ENCODE results near the gene CAP1. TPM values are rescaled to one million over a fixed set of nuclear protein-coding genes. Genes with fewer than 3 reads are reported as not detected.
"Not testable (repeated sequence)": the region's sequence is repeated elsewhere in the genome, so short reads cannot be mapped to it uniquely, and the experiment has no call there.

CAP1 gene
- total RNA-seq, 2 experiments from 2014 or later, result 527 to 553 TPM

DNA sequence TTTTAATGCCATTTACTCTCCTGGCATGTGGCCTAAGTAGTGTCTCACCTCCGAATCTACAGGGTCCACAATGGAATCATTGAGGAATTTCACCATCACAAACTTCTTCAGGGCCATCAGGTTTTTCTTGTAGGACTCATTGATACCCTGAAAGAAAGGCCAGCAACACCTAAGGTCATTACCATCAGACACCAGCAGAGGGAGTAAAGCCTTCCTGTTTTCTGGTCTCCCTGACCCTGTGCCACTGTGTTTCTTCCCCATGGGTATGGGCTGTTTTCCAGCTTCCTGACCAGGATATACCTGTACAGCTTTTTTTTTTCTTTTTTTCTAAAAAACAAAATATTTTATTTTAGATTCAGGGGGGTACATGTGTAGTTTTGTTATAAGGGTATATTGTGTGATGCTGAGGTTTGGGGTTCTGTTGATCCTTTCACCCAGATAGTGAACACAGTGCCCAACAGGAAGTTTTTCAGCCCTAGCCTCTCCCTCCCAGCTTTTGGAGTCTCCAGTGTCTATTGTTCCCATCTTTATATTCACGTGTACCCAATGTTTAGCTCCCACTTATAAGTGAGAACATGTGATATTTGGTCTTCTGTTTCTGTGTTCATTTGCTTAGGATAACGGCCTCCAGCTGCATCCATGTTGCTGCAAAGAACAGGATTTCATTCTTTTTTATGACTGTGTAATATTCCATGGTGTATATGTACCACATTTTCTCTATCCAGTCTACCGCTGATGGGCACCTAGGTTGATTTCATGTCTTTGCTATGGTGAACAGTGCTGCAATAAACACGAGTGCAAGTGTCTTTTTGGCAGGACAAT, 38.2 kb downstream of the CAP1 start:
- intact Hi-C loops (cut with DNase I, micrococcal nuclease), result loop anchor here (1.0 kb wide), 1 partner anchor 260 kb away; no protein-coding TSS in a partner anchor
- POLR2A ChIA-PET, result no interaction called here
- Mint-ChIP-seq H3K36me3 (ENCODE audit: low read depth) (peaks cover 36% of the 10 kb centered on the region), H3K9me3 (ENCODE audit: low read depth) (no peaks in the 10 kb centered on the region), H3K27ac (peak overlapping the region; percentile 70), H3K27me3 (no peaks in the 10 kb centered on the region), H3K4me3 (no peak overlapping the region), H3K4me1 (peaks cover 13% of the 10 kb centered on the region)
- peak; percentile 82 for ATAC-seq
- DNase-seq, result peak; percentile 61
- CTCF ChIA-PET, result interaction anchor here (0.6 to 3.3 kb wide), 14 partner anchors 10 to 914 kb away, joined by 3 to 20 read pairs (median 3); no protein-coding TSS in a partner anchor

DNA sequence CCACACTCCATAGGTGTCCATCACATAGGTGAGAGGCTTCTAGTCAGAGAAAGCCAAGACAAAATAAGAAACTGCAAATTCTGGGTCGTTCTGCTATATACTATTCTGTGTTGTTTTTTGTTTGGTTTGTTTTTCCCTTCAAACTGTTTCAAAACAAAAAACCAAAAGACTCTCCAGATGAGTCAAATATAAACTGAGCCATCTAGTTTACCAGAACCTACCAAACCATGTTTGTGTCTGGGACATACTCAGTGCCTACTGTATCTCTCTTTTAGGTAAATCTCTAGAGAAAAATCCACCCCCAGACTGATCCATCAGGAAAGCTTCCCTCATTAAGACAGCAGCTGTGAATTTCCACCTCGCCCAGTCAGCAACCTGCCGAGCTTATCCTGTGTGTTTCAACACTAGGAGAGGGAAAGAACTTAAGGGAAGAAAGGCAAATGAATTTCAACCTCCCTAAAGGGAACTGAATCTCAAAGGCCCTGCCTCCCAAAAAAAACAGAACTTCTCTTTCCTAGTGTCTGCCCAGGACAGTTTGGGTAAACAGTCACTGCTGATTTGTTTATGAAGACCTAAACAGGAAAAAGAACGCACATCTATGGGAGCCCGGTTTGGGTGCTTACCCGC, 39.4 kb downstream of the CAP1 start:
- intact Hi-C loops (cut with DNase I, micrococcal nuclease), result loop anchor here in 1 of 2 experiments (5.0 kb wide), 1 partner anchor 332 kb away; no protein-coding TSS in a partner anchor
- peaks cover 11% of the 10 kb centered on the region for H3K4me1 Mint-ChIP-seq
- ChIA-PET POLR2A (no interaction called here), CTCF (interaction anchor here (0.6 to 3.1 kb wide), 5 partner anchors 9 to 259 kb away, joined by 3 to 20 read pairs (median 3); no protein-coding TSS in a partner anchor)
- no peaks in the 10 kb centered on the region for H3K9me3 Mint-ChIP-seq (ENCODE audit: low read depth)
- DNase-seq (no peak), ATAC-seq (no peak)
- H3K36me3 Mint-ChIP-seq (ENCODE audit: low read depth), result peaks cover 41% of the 10 kb centered on the region
- no peak overlapping the region for H3K4me3 Mint-ChIP-seq
- H3K27me3 Mint-ChIP-seq, result no peaks in the 10 kb centered on the region
- H3K27ac Mint-ChIP-seq, result peak overlapping the region; percentile 37

DNA sequence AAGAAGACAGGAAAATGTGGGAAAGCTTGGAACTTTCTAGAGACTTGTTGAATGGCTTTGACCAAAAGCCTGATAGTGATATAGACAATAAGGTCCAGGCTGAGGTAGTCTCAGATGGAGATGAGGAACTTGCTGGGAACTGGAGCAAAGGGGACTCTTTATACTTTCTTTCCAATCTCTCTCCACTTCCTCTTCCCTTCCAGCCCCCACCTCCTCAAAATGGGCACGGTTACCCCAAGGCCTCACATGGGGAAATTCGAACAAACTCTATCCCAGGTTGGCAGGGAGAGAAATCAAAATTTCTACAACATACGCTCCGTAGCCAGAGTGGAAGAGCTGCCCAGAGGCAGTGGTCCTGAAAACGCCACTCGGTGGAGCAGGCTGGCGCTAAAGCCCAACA, 41.3 kb downstream of the CAP1 start:
- ChIA-PET POLR2A (no interaction called here), CTCF (interaction anchor here (0.6 to 6.1 kb wide), 3 partner anchors 62 to 458 kb away, joined by 3 to 37 read pairs (median 3); no protein-coding TSS in a partner anchor)
- no peak for DNase-seq
- H3K27me3 Mint-ChIP-seq, result no peaks in the 10 kb centered on the region
- no peak overlapping the region for H3K27ac Mint-ChIP-seq
- H3K4me1 Mint-ChIP-seq, result peaks cover 11% of the 10 kb centered on the region
- H3K4me3 Mint-ChIP-seq, result no peak overlapping the region
- H3K9me3 Mint-ChIP-seq (ENCODE audit: low read depth), result no peaks in the 10 kb centered on the region
- peaks cover 44% of the 10 kb centered on the region for H3K36me3 Mint-ChIP-seq (ENCODE audit: low read depth)
- no peak for ATAC-seq
- intact Hi-C loops (cut with DNase I, micrococcal nuclease), result loop anchor here in 1 of 2 experiments (5.0 kb wide), 1 partner anchor 330 kb away; no protein-coding TSS in a partner anchor

DNA sequence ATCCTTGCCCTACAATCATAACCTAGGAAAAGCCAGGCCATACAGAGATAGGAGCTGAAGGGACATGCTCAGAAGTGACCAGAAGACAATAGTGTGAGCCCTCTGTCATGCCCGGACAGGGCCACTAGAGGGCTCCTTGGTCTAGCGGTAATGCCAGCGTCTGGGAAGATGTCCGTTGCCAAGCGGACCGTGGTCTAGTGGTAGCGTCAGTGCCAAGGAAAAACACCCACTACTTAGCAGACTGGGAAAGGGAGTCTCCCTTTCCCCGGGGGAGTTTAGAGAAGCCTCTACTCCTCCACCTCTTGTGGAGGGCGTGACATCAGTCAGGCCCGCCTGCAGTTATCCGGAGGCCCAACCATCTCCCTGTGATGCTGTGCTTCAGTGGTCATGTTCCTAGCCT, 44.2 kb downstream of the CAP1 start:
- H3K27me3 Mint-ChIP-seq; ATAC-seq; H3K9me3 Mint-ChIP-seq (ENCODE audit: low read depth); H3K4me3 Mint-ChIP-seq; H3K27ac Mint-ChIP-seq; H3K4me1 Mint-ChIP-seq; POLR2A ChIA-PET: not testable (repeated sequence)
- peaks cover 42% of the 10 kb centered on the region for H3K36me3 Mint-ChIP-seq (ENCODE audit: low read depth)
- CTCF ChIA-PET, result interaction anchor here (0.6 to 6.1 kb wide), 9 partner anchors 10 to 279 kb away, joined by 3 to 37 read pairs (median 5); no protein-coding TSS in a partner anchor
- peak; percentile 64 for DNase-seq
- intact Hi-C loops (cut with DNase I, micrococcal nuclease), result loop anchor here in 1 of 2 experiments (5.0 kb wide), 1 partner anchor 328 kb away; no protein-coding TSS in a partner anchor

DNA sequence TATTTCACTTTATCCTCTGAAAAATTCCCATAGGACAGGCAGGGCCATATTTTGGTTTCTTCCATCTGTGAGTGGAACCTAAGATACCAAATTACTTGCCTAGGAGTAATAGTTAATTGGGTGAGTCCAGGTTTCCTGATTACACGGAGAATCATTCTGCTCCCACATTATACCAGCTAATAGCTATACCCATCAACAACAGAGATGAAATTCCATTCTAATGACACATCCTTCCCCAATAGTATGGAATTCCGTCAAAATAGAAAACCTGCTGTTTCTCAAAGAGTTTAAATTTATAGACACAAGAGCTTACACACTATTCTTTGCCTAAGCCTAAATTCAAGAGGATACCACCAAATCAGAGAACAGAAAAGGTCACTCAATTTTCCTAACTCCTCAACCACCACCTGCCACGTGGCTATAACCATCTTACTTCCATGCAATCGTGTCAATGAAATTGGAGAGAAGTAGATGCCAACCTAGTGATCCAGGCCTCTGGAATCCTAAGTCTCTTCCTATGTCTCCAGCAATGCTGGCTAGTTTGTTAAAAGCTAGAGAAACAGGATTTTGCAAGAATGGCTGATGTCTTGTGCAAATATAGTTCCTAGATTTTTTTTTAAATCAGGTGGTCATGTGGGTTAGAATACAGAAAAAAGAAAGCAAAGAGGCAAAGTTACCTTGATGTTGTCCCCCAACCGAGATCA, 50.3 kb downstream of the CAP1 start:
- H3K27me3 Mint-ChIP-seq, result no peaks in the 10 kb centered on the region
- ChIA-PET POLR2A (interaction anchor here (0.6 to 0.7 kb wide), 3 partner anchors 142 to 287 kb away, joined by 3 to 5 read pairs (median 3); no protein-coding TSS in a partner anchor), CTCF (interaction anchor here (0.6 to 1.9 kb wide), 5 partner anchors 12 to 1548 kb away, joined by 3 to 9 read pairs (median 3); no protein-coding TSS in a partner anchor)
- peaks cover 20% of the 10 kb centered on the region for H3K4me1 Mint-ChIP-seq
- no peak overlapping the region for H3K4me3 Mint-ChIP-seq
- no peaks in the 10 kb centered on the region for H3K9me3 Mint-ChIP-seq (ENCODE audit: low read depth)
- peaks cover 49% of the 10 kb centered on the region for H3K36me3 Mint-ChIP-seq (ENCODE audit: low read depth)
- H3K27ac Mint-ChIP-seq, result no peak overlapping the region
- no peak for ATAC-seq
- DNase-seq, result no peak
- intact Hi-C loops (cut with DNase I, micrococcal nuclease), result no loop called here

DNA sequence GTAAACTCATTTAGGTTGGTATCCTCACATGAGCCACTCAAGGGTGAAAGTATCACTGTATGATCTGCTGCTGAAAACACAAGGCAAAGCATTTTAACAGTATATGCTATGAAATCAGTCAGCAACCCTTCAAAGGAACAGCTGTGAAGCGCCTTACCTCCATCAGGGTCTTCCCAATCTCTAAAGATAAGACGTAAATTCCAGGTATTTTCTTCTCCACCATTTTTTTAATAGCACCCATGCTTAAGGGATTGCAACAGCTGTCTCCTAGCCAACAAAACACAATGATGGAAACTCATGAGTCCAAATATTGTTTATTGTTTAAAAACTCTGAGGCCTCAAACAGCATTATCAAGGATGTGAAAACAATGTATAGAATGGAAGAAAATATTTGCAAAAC, 51.7 kb downstream of the CAP1 start:
- intact Hi-C loops (cut with DNase I, micrococcal nuclease), result no loop called here
- H3K9me3 Mint-ChIP-seq (ENCODE audit: low read depth), result no peaks in the 10 kb centered on the region
- ChIA-PET POLR2A (interaction anchor here (0.7 kb wide), 1 partner anchor 46 kb away, joined by 5 read pairs; no protein-coding TSS in a partner anchor), CTCF (interaction anchor here (1.5 to 1.9 kb wide), 2 partner anchors 14 to 60 kb away, joined by 4 to 9 read pairs; no protein-coding TSS in a partner anchor)
- DNase-seq, result no peak
- H3K27ac Mint-ChIP-seq, result no peak overlapping the region
- H3K4me1 Mint-ChIP-seq, result peaks cover 31% of the 10 kb centered on the region
- no peak overlapping the region for H3K4me3 Mint-ChIP-seq
- H3K36me3 Mint-ChIP-seq (ENCODE audit: low read depth), result peaks cover 41% of the 10 kb centered on the region
- H3K27me3 Mint-ChIP-seq, result no peaks in the 10 kb centered on the region
- no peak for ATAC-seq

DNA sequence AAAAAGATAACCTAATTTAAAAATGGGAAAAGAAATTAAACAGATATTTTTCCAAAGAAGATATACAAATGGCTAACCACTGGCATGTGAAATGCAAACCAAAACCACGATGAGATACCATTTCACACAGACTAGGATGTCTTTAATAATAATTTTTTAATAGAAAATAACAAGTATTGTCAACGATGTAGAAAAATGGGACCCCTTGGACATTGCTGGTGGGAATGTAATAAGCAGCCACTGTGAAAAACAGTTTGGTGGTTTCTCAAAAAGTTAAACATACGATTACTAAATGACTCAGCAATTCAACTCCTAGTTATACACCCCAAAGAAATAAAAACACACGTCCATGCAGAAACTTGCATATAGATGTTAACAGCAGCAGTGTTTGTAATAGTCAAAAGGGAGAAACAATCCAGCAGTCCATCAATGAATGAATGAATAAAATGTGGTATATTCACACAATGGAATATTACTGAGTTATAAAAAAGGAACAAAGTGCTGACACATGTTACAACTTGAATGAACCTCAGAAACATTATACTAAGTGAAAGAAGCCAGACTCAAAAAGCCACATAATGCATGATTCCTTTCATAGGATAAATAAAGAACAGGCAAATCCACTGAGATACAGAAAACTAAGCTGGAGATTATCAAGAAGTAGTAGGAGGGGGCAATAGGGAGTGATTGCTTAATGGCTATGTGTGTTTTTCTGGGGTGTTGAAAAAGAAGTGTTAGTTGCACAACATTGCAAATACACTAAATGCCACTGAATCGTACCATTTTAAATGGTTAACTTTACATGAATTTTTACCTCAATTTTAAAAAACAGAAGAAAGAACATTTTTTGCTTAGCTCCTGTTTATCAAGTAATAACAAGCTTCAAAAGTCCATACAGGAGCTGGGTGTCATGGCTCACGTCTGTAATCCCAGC, 52.4 kb downstream of the CAP1 start:
- Mint-ChIP-seq H3K27ac (no peak overlapping the region), H3K9me3 (ENCODE audit: low read depth) (no peaks in the 10 kb centered on the region), H3K4me3 (no peak overlapping the region), H3K27me3 (no peaks in the 10 kb centered on the region), H3K36me3 (ENCODE audit: low read depth) (peaks cover 38% of the 10 kb centered on the region), H3K4me1 (peaks cover 37% of the 10 kb centered on the region)
- CTCF ChIA-PET, result interaction anchor here (0.7 kb wide), 1 partner anchor 33 kb away, joined by 3 read pairs; no protein-coding TSS in a partner anchor
- POLR2A ChIA-PET, result no interaction called here
- DNase-seq (no peak), ATAC-seq (no peak)
- intact Hi-C loops (cut with DNase I, micrococcal nuclease), result no loop called here

DNA sequence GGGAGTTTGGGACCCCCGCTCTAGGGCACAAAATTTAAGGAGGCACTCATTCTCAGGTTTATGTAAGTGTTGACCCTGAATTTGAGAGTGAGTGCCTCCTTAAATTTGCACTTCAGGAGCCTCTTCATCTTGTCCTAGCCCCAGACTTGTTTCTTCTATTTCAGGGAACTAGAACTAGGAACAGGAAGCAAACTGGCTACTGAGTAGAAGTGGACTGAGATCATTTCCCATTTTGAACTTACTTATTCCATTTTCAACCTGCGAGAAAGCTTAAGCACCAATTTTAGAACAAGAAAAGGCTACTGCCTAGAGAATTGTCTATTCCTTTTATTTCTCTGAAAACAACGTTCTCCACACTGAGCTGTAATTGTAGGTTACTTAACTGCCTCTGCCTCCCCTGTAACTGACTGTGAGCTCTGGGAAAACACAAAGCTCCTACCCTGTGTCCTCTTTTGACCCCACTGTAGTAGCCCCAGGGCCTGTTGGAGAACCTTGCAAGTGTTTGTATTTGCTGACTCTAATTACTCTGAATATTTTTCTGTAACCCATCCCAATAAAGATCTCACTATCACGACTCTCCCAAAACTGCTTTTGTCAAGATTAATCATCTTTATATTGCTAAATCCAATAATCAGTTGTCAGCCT, 54.1 kb downstream of the CAP1 start:
- intact Hi-C loops (cut with DNase I, micrococcal nuclease), result no loop called here
- H3K36me3 Mint-ChIP-seq (ENCODE audit: low read depth), result peaks cover 29% of the 10 kb centered on the region
- POLR2A ChIA-PET, result no interaction called here
- H3K27ac Mint-ChIP-seq, result no peak overlapping the region
- CTCF ChIA-PET, result interaction anchor here (1.2 kb wide), 2 partner anchors 9 to 49 kb away, joined by 3 to 5 read pairs; no protein-coding TSS in a partner anchor
- H3K27me3 Mint-ChIP-seq, result peaks cover 1% of the 10 kb centered on the region
- peaks cover 37% of the 10 kb centered on the region for H3K4me1 Mint-ChIP-seq
- ATAC-seq, result no peak
- DNase-seq, result no peak
- H3K4me3 Mint-ChIP-seq, result no peak overlapping the region
- H3K9me3 Mint-ChIP-seq (ENCODE audit: low read depth), result no peaks in the 10 kb centered on the region

DNA sequence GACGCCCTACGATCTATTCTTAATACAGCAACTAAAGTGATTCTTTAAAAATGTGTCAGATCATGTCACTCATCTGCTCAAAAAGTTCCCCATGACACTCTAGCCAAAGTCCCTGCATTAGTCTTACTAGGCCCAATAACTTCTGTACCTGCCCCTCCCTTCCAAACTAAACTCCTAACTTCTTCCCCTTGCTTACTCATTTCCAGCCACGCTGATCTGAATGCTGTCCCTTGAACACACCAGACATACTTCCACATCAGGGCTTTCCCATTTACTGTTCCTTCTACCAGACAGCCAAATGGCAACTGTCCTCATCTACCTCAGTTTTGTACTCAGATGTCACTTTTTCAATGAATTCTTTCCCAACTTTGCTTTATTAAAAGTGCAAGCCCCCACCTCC, 55.3 kb downstream of the CAP1 start:
- ChIA-PET POLR2A (no interaction called here), CTCF (interaction anchor here (1.2 kb wide), 1 partner anchor 47 kb away, joined by 3 read pairs; no protein-coding TSS in a partner anchor)
- Mint-ChIP-seq H3K36me3 (ENCODE audit: low read depth) (peaks cover 21% of the 10 kb centered on the region), H3K4me3 (peak overlapping the region; percentile 90), H3K9me3 (ENCODE audit: low read depth) (no peaks in the 10 kb centered on the region), H3K27ac (peak overlapping the region; percentile 37), H3K27me3 (peaks cover 4% of the 10 kb centered on the region), H3K4me1 (peaks cover 37% of the 10 kb centered on the region)
- ATAC-seq, result no peak
- DNase-seq, result no peak
- intact Hi-C loops (cut with DNase I, micrococcal nuclease), result loop anchor here in 1 of 2 experiments (2.0 kb wide), 2 partner anchors 55 to 65 kb away; partner anchors contain the start of genes CAP1 and RLF

DNA sequence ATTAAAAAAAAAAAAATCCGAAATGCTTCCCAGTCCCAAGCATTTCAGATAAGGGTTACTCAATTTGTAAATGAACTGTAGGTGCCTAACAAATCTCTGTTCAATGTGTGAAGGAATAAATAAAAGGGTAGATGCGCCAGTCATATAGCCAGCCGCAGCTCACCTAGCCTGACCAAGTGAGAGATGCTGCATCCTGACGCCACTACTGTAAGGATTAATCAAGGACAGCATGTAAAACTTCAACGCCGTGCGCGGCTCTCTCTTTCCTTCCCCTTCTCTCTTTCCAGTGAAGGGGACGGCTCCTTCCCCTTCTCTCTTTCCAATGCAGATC, 56.1 kb downstream of the CAP1 start:
- peak overlapping the region; percentile 91 for H3K27ac Mint-ChIP-seq
- ChIA-PET POLR2A (no interaction called here), CTCF (interaction anchor here (1.2 kb wide), 1 partner anchor 308 kb away, joined by 3 read pairs; no protein-coding TSS in a partner anchor)
- peaks cover 17% of the 10 kb centered on the region for H3K36me3 Mint-ChIP-seq (ENCODE audit: low read depth)
- intact Hi-C loops (cut with DNase I, micrococcal nuclease), result loop anchor here in 1 of 2 experiments (2.0 kb wide), 2 partner anchors 56 to 64 kb away; partner anchors contain the start of genes CAP1 and RLF
- DNase-seq (no peak), ATAC-seq (peak; percentile 45)
- H3K9me3 Mint-ChIP-seq (ENCODE audit: low read depth), result no peaks in the 10 kb centered on the region
- H3K4me1 Mint-ChIP-seq, result peaks cover 37% of the 10 kb centered on the region
- peak overlapping the region; percentile 90 for H3K4me3 Mint-ChIP-seq
- peaks cover 4% of the 10 kb centered on the region for H3K27me3 Mint-ChIP-seq

Measured in activated CD4-positive, alpha-beta T cell treated with anti-CD3 and anti-CD28 coated beads for 36 hours (primary cell).